ENCODE data around the gene RUNX1. TPM values are rescaled to one million over a fixed set of nuclear protein-coding genes. Genes with fewer than 3 reads are reported as not detected.

RUNX1 gene
- total and polyA plus RNA-seq, 4 donors = 23.3 to 100 (median 33.4) TPM

GRCh38 chr21:34905218-34905537 is 143.9 kb downstream of the RUNX1 start:
- Histone ChIP-seq H3K27me3 (ENCODE audit: control insufficient read depth in 3 of 3, insufficient read depth in 3 of 3, low read length in 2 of 3) (no peaks in the 10 kb centered on the region), H3K9me3 (ENCODE audit: control insufficient read depth in 4 of 4, insufficient read depth in 3 of 4, low read length in 3 of 4) (no peaks in the 10 kb centered on the region), H3K9ac (ENCODE audit: insufficient read depth in 1 of 2, low read length in 2 of 2) (no peak overlapping the region), H3K27ac (ENCODE audit: low read depth in 1 of 2, low read length in 1 of 2) (no peak overlapping the region), H3K4me3 (no peak overlapping the region), H3K36me3 (ENCODE audit: control insufficient read depth in 4 of 4, insufficient read depth in 4 of 4, low read length in 4 of 4) (no peaks in the 10 kb centered on the region), H3K4me1 (ENCODE audit: control insufficient read depth in 5 of 5, insufficient read depth in 5 of 5, low read length in 5 of 5) (no peaks in the 10 kb centered on the region)
- no peak for TF ChIP-seq CTCF (IDR thresholded peaks at IDR 0.05; ENCODE audit: control extremely low read depth, extremely low read depth)
- 82 to 84% methylated on average over 4 of the region's 4 CpGs for WGBS, 2 donors
- ATAC-seq (ENCODE audit: insufficient read depth, low FRiP score) (no peak), DNase-seq (no peak)

DNA sequence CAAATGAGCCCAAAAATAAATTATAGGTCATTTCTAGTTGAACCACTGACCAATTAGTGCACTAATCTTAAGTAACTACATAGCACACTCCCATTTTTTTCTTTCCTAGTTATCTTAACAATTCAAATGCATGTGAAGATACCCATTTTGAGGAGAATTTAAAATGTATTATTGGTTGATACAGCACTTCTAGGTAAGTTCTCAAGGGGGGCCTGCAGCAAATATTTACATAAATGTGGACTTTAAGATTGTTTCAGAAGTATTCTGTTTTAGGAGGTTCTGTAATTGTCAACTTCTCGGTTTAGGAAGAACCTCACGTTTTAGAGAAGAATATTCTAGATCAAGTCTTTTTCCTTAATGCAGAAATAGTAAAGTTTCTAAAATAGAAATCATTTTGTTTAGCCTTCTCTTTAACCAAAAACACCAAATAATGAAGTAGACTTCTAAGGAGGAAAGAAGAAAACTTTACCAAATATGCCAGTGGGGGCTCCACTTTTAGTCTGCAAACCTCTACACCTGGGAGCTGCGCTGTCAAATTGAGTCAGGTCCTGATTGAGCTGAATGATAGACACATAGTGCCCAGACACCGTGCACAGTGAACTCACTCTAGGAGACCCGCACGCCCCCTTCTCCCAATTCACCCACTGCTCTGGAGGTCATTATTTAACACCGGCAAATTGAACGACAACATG is 144.4 kb downstream of the RUNX1 start:
- Histone ChIP-seq H3K4me1 (ENCODE audit: control insufficient read depth in 5 of 5, insufficient read depth in 5 of 5, low read length in 5 of 5) (no peaks in the 10 kb centered on the region), H3K9me3 (ENCODE audit: control insufficient read depth in 4 of 4, insufficient read depth in 3 of 4, low read length in 3 of 4) (no peaks in the 10 kb centered on the region), H3K27ac (ENCODE audit: low read depth in 1 of 2, low read length in 1 of 2) (no peak overlapping the region), H3K4me3 (no peak overlapping the region), H3K9ac (ENCODE audit: insufficient read depth in 1 of 2, low read length in 2 of 2) (no peak overlapping the region), H3K27me3 (ENCODE audit: control insufficient read depth in 3 of 3, insufficient read depth in 3 of 3, low read length in 2 of 3) (no peaks in the 10 kb centered on the region), H3K36me3 (ENCODE audit: control insufficient read depth in 4 of 4, insufficient read depth in 4 of 4, low read length in 4 of 4) (no peaks in the 10 kb centered on the region)
- DNase-seq = no peak
- ATAC-seq (ENCODE audit: insufficient read depth, low FRiP score) = no peak
- TF ChIP-seq CTCF (IDR thresholded peaks at IDR 0.05; ENCODE audit: control extremely low read depth, extremely low read depth) = no peak
- 80 to 87% methylated on average over 8 of the region's 8 CpGs for WGBS, 2 donors

DNA sequence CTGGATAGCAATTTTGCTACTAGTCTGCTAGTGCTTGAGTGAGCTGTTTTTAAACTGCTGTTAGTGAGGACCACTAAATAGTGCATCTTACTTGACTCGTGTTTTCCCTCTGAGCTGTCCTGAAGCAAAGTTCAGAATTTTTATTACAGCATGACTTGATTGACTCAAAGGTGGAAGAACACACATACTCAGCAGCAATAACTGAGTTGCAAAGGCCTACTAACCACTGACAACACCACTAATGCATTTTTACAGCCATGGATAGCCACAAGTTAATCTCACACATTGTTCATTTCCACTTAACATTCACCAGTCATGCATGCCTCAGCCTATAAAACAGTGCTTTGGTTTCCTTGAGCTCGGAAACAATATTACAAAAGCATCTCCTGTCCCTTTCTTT is 148.7 kb downstream of the RUNX1 start:
- DNase-seq (no peak), ATAC-seq (ENCODE audit: insufficient read depth, low FRiP score) (no peak)
- H3K36me3 ChIP-seq (ENCODE audit: control insufficient read depth in 4 of 4, insufficient read depth in 4 of 4, low read length in 4 of 4) = no peaks in the 10 kb centered on the region
- H3K9ac ChIP-seq (ENCODE audit: insufficient read depth in 1 of 2, low read length in 2 of 2) = no peak overlapping the region
- no peak overlapping the region for H3K27ac ChIP-seq (ENCODE audit: low read depth in 1 of 2, low read length in 1 of 2)
- no peaks in the 10 kb centered on the region for H3K4me1 ChIP-seq (ENCODE audit: control insufficient read depth in 5 of 5, insufficient read depth in 5 of 5, low read length in 5 of 5)
- TF ChIP-seq CTCF (IDR thresholded peaks at IDR 0.05; ENCODE audit: control extremely low read depth, extremely low read depth) = no peak
- no peak overlapping the region for H3K4me3 ChIP-seq
- H3K9me3 ChIP-seq (ENCODE audit: control insufficient read depth in 4 of 4, insufficient read depth in 3 of 4, low read length in 3 of 4) = peaks cover 0 to 5% (median 3%) of the 10 kb centered on the region in 4 donors
- peaks cover 0 to 3% (median 2%) of the 10 kb centered on the region in 3 donors for H3K27me3 ChIP-seq (ENCODE audit: control insufficient read depth in 3 of 3, insufficient read depth in 3 of 3, low read length in 2 of 3)
- 89% methylated on average over 2 of the region's 2 CpGs for WGBS, 2 donors

DNA sequence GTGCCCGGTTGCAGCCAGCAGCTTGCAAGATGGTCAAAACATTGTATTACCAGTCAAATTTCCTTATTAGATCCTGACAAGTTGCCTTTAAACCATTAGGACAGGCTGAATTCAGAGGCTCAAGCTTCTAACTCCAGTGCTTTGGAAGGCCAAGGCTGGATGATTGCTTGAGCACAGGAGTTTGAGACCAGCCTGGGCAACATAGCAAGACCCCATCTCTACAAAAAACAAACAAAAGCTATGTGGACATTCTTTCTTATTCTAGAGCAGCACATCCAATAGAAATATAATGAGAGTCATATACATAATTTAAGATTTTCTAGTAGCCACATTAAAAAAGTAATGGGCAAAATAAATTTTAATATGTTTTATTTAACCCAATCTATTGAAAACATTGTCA is 149.3 kb downstream of the RUNX1 start:
- Histone ChIP-seq H3K9me3 (ENCODE audit: control insufficient read depth in 4 of 4, insufficient read depth in 3 of 4, low read length in 3 of 4) (peaks cover 0 to 5% (median 3%) of the 10 kb centered on the region in 4 donors), H3K9ac (ENCODE audit: insufficient read depth in 1 of 2, low read length in 2 of 2) (no peak overlapping the region), H3K4me3 (no peak overlapping the region), H3K36me3 (ENCODE audit: control insufficient read depth in 4 of 4, insufficient read depth in 4 of 4, low read length in 4 of 4) (no peaks in the 10 kb centered on the region), H3K27me3 (ENCODE audit: control insufficient read depth in 3 of 3, insufficient read depth in 3 of 3, low read length in 2 of 3) (peaks cover 0 to 8% (median 6%) of the 10 kb centered on the region in 3 donors), H3K4me1 (ENCODE audit: control insufficient read depth in 5 of 5, insufficient read depth in 5 of 5, low read length in 5 of 5) (no peaks in the 10 kb centered on the region), H3K27ac (ENCODE audit: low read depth in 1 of 2, low read length in 1 of 2) (no peak overlapping the region)
- WGBS, 2 donors = 92% methylated on average over 1 of the region's 1 CpG
- ATAC-seq (ENCODE audit: insufficient read depth, low FRiP score) = no peak
- no peak for TF ChIP-seq CTCF (IDR thresholded peaks at IDR 0.05; ENCODE audit: control extremely low read depth, extremely low read depth)
- no peak for DNase-seq

All from lung (tissue), 12 donors.